ENCODE measurements around the gene OPTC.

DNA sequence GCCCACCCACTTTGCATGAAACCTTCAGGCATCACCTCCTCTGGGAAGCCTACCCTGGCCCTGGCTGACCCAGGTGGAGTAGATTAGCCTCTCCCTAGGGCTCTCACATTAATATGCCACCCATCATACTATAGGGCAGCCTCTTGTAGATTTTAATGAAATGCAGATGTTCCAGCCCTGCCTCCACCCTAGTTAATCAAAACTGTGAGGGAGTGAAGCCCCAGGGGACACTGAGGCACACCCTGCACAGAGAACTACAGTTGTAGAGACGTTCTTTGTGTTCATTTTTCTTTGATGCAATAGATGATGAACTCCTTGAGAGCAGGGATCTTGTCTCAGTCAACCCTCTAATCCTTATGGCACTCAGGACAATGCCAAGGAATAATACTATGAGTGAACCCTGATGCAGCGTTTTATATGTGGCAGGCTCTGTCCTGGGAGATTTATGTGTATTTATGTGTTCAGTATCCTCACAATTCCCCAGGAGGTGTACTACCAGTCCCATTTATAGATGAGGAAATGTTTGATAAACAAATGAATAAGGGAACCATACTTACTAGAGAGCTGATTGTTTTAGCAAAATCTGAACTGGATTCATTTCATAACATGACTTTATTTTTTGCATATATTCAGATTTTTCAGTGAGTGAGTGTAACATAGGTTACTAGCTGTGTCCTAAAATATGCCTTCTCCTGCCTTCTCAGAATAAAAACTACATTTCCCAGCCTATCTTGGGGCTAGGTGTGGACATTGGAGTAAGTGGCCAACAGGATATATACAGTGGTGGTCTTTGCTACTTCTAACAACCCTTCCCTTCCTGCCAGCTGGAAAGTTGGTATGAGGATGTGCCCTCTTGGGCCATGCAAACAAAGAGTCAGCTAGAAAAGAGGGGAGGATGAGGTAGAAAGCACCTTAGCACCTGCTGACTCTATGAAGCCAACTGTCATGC, 41.8 kb upstream of the OPTC start:
- TF ChIP-seq, protein P1, sequence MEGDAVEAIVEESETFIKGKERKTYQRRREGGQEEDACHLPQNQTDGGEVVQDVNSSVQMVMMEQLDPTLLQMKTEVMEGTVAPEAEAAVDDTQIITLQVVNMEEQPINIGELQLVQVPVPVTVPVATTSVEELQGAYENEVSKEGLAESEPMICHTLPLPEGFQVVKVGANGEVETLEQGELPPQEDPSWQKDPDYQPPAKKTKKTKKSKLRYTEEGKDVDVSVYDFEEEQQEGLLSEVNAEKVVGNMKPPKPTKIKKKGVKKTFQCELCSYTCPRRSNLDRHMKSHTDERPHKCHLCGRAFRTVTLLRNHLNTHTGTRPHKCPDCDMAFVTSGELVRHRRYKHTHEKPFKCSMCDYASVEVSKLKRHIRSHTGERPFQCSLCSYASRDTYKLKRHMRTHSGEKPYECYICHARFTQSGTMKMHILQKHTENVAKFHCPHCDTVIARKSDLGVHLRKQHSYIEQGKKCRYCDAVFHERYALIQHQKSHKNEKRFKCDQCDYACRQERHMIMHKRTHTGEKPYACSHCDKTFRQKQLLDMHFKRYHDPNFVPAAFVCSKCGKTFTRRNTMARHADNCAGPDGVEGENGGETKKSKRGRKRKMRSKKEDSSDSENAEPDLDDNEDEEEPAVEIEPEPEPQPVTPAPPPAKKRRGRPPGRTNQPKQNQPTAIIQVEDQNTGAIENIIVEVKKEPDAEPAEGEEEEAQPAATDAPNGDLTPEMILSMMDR (IDR thresholded peaks at IDR 0.05) = no peak
- no peak for TF ChIP-seq POLR2A (IDR thresholded peaks at IDR 0.05)
